ENCODE measurements around the gene OST4. TPM values are rescaled to one million over a fixed set of nuclear protein-coding genes. Genes with fewer than 3 reads are reported as not detected.

The OST4 gene
- total RNA-seq, 3 donors from 2014 or later (not counting 1 experiment from before 2014, with no cell fraction given) = 178 to 207 (median 192) TPM

DNA sequence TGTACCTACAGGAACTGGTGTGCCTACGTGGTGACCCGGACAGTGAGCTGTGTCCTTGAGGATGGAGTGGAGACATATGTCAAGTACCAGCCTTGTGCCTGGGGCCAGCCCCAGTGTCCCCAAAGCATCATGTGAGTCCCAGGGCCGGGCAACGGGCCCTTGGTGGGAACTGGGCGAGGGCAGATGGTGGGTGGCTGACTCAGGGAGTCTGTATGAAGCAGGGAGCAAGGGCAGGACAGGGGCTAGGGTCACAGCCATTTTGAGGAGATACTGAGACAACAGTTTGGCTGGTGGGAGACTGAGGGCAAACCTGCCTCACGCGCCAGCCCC is 8.7 kb upstream of the OST4 start:
- Mint-ChIP-seq H3K27me3 (ENCODE audit: low read depth in 2 of 2) (no peaks in the 10 kb centered on the region), H3K9me3 (no peaks in the 10 kb centered on the region), H3K4me3 (peak overlapping the region; percentile 56), H3K4me1 (peaks cover 26 to 50% of the 10 kb centered on the region in 2 donors), H3K27ac (peak overlapping the region in 1 of 2 donors; percentile 86), H3K36me3 (no peaks in the 10 kb centered on the region)
- Histone ChIP-seq H3K36me3 (ENCODE audit: control insufficient read depth, insufficient read depth, low read length) (no peaks in the 10 kb centered on the region), H3K27ac (ENCODE audit: low read length) (no peak overlapping the region), H3K4me1 (ENCODE audit: control insufficient read depth, insufficient read depth, low read length) (peaks cover 41% of the 10 kb centered on the region), H3K27me3 (ENCODE audit: control insufficient read depth, insufficient read depth, low read length) (no peaks in the 10 kb centered on the region), H3K4me3 (ENCODE audit: low read length) (no peak overlapping the region), H3K9me3 (ENCODE audit: control insufficient read depth, insufficient read depth, low read length) (no peaks in the 10 kb centered on the region)
- intact Hi-C loops (cut with micrococcal nuclease) = loop anchor here (10.0 kb wide), 1 partner anchor 55 kb away; the partner anchor contains the start of genes PREB and PRR30
- 96% methylated on average over 7 of the region's 7 CpGs for WGBS (ENCODE audit: insufficient coverage)
- TF ChIP-seq, protein P1, sequence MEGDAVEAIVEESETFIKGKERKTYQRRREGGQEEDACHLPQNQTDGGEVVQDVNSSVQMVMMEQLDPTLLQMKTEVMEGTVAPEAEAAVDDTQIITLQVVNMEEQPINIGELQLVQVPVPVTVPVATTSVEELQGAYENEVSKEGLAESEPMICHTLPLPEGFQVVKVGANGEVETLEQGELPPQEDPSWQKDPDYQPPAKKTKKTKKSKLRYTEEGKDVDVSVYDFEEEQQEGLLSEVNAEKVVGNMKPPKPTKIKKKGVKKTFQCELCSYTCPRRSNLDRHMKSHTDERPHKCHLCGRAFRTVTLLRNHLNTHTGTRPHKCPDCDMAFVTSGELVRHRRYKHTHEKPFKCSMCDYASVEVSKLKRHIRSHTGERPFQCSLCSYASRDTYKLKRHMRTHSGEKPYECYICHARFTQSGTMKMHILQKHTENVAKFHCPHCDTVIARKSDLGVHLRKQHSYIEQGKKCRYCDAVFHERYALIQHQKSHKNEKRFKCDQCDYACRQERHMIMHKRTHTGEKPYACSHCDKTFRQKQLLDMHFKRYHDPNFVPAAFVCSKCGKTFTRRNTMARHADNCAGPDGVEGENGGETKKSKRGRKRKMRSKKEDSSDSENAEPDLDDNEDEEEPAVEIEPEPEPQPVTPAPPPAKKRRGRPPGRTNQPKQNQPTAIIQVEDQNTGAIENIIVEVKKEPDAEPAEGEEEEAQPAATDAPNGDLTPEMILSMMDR (IDR thresholded peaks at IDR 0.05) = no peak
- no peak for DNase-seq
- ATAC-seq = no peak

DNA sequence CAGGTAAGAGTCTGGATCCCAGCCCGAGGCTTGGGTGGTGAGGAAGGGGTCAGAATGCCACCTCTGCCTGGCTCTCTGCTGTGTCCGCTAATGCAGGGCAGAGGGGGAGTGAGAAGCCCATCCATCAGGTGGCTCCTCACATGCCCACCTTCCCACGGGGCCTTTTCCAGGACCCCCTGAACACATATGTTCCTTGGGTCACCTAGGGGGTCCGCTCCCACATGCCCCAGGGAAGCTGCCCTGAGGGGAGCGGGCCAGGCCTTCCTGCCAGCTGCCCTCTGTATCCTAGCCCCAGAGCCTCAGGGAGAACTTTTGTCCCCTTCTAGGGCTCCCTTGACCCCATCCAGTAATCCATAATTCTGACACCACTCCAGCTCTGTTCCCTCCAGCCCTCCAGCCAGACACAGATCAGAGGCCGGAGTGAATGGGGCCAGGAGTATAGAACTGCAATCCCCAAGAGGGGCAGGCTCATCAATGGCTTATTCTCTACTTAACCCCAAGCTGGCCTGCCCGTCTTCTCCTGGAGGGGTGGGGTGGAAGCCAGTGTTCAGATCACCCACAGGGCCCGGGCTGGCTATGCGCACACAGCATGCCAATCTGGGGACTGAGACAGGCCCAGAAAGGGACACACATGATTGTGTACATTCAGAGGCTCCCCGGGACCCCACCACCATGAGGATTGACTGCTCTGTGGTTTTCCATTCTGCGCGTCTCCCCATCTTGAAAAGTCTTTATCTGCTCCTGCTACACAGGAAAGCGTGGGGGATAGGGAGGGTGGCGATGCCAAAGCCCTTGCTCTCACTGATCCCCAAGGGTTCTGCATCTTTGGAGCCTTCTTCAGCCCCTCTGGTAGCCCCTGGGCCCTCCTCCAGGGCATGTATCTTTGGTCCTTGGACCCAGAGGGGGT is 8.0 kb upstream of the OST4 start:
- Mint-ChIP-seq H3K36me3 (no peaks in the 10 kb centered on the region), H3K4me1 (peaks cover 30 to 54% of the 10 kb centered on the region in 2 donors), H3K9me3 (no peaks in the 10 kb centered on the region), H3K27ac (peak overlapping the region in 1 of 2 donors; percentile 86), H3K27me3 (ENCODE audit: low read depth in 2 of 2) (no peaks in the 10 kb centered on the region), H3K4me3 (no peak overlapping the region)
- DNase-seq = no peak
- H3K27me3 ChIP-seq (ENCODE audit: control insufficient read depth, insufficient read depth, low read length) = no peaks in the 10 kb centered on the region
- no peak for ATAC-seq
- WGBS (ENCODE audit: insufficient coverage) = 86% methylated on average over 14 of the region's 14 CpGs
- no peaks in the 10 kb centered on the region for H3K36me3 ChIP-seq (ENCODE audit: control insufficient read depth, insufficient read depth, low read length)
- H3K27ac ChIP-seq (ENCODE audit: low read length) = no peak overlapping the region
- peaks cover 42% of the 10 kb centered on the region for H3K4me1 ChIP-seq (ENCODE audit: control insufficient read depth, insufficient read depth, low read length)
- intact Hi-C loops (cut with micrococcal nuclease) = loop anchor here (10.0 kb wide), 1 partner anchor 55 kb away; the partner anchor contains the start of genes PREB and PRR30
- H3K9me3 ChIP-seq (ENCODE audit: control insufficient read depth, insufficient read depth, low read length) = no peaks in the 10 kb centered on the region
- no peak overlapping the region for H3K4me3 ChIP-seq (ENCODE audit: low read length)
- TF ChIP-seq, protein P1 (IDR thresholded peaks at IDR 0.05) = no peak

DNA sequence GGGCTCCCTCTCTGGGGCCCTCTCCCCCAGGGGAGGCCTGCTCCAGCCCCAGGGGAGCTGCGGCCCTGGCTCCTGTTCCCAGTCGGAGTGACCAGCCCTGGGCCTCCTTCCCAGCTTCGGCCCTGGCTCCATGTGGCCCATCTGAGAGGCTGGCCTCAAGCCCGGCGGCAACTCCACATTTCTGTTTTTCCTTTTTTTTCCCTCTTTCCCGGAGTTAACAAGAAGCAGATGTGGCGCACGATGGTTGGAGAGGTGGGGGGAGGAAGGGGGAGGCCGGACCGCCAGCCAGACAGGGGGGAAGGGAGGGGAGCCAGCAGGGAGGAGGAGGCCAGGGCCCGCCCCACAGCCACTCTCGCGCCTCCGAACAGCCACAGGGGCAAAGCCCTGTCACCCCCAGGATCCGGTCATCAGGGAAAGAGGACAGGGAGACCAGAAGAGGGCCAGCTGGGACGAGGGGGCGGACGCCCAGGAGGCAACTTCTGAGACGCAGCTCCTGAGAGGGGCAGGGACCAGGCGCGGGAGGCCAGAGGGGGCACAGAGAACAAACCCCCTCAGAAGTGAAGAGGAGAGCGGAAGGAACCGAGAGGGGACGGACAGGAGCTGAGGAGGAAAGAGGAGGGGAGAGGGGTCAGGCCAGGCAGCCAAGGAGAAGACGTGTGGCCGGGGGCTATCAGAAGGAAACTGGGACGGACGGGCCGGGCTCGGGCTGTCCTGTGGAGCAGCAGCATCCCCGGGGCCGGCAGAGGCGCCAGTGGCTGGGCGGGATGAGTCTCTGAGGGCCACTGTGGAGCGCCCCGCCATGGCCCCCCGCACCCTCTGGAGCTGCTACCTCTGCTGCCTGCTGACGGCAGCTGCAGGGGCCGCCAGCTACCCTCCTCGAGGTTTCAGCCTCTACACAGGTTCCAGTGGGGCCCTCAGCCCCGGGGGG is 7.1 kb upstream of the OST4 start, which contains the start of gene EMILIN1:
Gene EMILIN1 (plus strand): TSS at position 349 of the 928 bp plus-strand sequence. CDS start 451 bp downstream, at position 800.
- no peaks in the 10 kb centered on the region for H3K27me3 Mint-ChIP-seq (ENCODE audit: low read depth in 2 of 2)
- Histone ChIP-seq H3K36me3 (ENCODE audit: control insufficient read depth, insufficient read depth, low read length) (no peaks in the 10 kb centered on the region), H3K4me1 (ENCODE audit: control insufficient read depth, insufficient read depth, low read length) (peaks cover 43% of the 10 kb centered on the region), H3K27ac (ENCODE audit: low read length) (no peak within 1 kb of the TSS), H3K27me3 (ENCODE audit: control insufficient read depth, insufficient read depth, low read length) (no peaks in the 10 kb centered on the region), H3K9me3 (ENCODE audit: control insufficient read depth, insufficient read depth, low read length) (no peaks in the 10 kb centered on the region), H3K4me3 (ENCODE audit: low read length) (no peak within 1 kb of the TSS)
- DNase-seq (no peak), ATAC-seq (no peak)
- no peaks in the 10 kb centered on the region for H3K36me3 Mint-ChIP-seq
- no peaks in the 10 kb centered on the region for H3K9me3 Mint-ChIP-seq
- 57% methylated on average over 41 of the region's 41 CpGs for WGBS (ENCODE audit: insufficient coverage)
- TF ChIP-seq, protein P1 (IDR thresholded peaks at IDR 0.05) = no peak
- H3K4me3 Mint-ChIP-seq = no peak within 1 kb of the TSS
- intact Hi-C loops (cut with micrococcal nuclease) = no loop called here
- H3K4me1 Mint-ChIP-seq = peaks cover 35 to 53% of the 10 kb centered on the region in 2 donors
- H3K27ac Mint-ChIP-seq = peak within 1 kb of the TSS in 1 of 2 donors; percentile 63
